Aorta (tissue), 5 donors: ENCODE measurements around the gene RAD51C. TPM values are rescaled to one million over a fixed set of nuclear protein-coding genes. Genes with fewer than 3 reads are reported as not detected.
"Not testable (repeated sequence)": the region's sequence is repeated elsewhere in the genome, so short reads cannot be mapped to it uniquely, and the experiment has no call there.

Experiments used
- ATAC-seq: fragments of 200-7000 bp; cut with Tn5 transposase; one replicate; pipeline ENCODE4 v1.9.1; 2022; ENCODE audit warnings: moderate library complexity; ENCODE audit not compliant: low FRiP score
- DNase-seq, 2 donors: peaks; one replicate each; pipeline ENCODE4 v3.0.0-alpha.2; 2020
- H3K27ac ChIP-seq, 2 donors: one replicate each; pipeline ENCODE4 v1.5.1; 2013; ENCODE audit warnings: low read length in 2 of 2, mild to moderate bottlenecking in 2 of 2, moderate library complexity in 2 of 2, control low read depth in 1 of 2, inconsistent platforms in 1 of 2, low read depth in 1 of 2
- H3K27me3 ChIP-seq, 2 donors: one replicate each; pipeline ENCODE4 v1.6.1; 2013; ENCODE audit warnings: control low read depth in 1 of 2, low read length in 1 of 2, mild to moderate bottlenecking in 1 of 2, moderate library complexity in 1 of 2; ENCODE audit not compliant: insufficient read depth in 2 of 2, control insufficient read depth in 1 of 2
- H3K36me3 ChIP-seq, 2 donors: one replicate each; pipeline ENCODE4 v1.6.1; 2013; ENCODE audit warnings: control low read depth in 1 of 2, low read length in 1 of 2, mild to moderate bottlenecking in 1 of 2; ENCODE audit not compliant: insufficient read depth in 2 of 2, control insufficient read depth in 1 of 2
- H3K4me1 ChIP-seq, 2 donors: one replicate each; pipeline ENCODE4 v1.6.1; 2013; ENCODE audit warnings: low read length in 2 of 2, control low read depth in 1 of 2, mild to moderate bottlenecking in 1 of 2, moderate library complexity in 1 of 2; ENCODE audit not compliant: insufficient read depth in 2 of 2, control insufficient read depth in 1 of 2
- H3K4me3 ChIP-seq, 2 donors: one replicate each; pipeline ENCODE4 v1.5.1; 2013; ENCODE audit warnings: low read length in 2 of 2, control low read depth in 1 of 2, mild to moderate bottlenecking in 1 of 2
- H3K9me3 ChIP-seq: one replicate; pipeline ENCODE4 v1.6.1; 2013; ENCODE audit warnings: mild to moderate bottlenecking, low read length; ENCODE audit not compliant: control insufficient read depth
- WGBS, 2 donors: extraction: QIAGEN DNeasy Blood & Tissue Kit; methylation state at CpG; one replicate each; pipeline ENCODE4 v1.1.7; 2013; 5-methylcytosine and 5-hydroxymethylcytosine counted together
- intact Hi-C, 2 donors: fragments of 100-400 bp; cut with DNase I; formaldehyde crosslinking; loops; one replicate each; pipeline versions ENCODE4 v1.14.2 to v1.15.0; 2022
- polyA plus RNA-seq, 2 donors: library from polyadenylated mRNA; stranded (reverse); fragments of 200-250 nt; gene quantifications; one replicate each; pipeline ENCODE4 v1.2.3, GENCODE V29; 2013
- total RNA-seq, 2 donors: library from RNA; stranded (reverse); fragmentation: NEBNext Ultra II Directional; extraction: Animal tissue kit (Norgen Biotek cat#: 25700); gene quantifications; one replicate each; pipeline ENCODE4 v1.2.1, GENCODE V29; 2021
- donor health status: healthy with polysubstance abuse.
- donor health status: Bipolar disorder and iron deficiency.
- donor health status: DM: no; HTN: no; CAD: no.
- donor health status: DM: no; HTN: no; CAD: no.
- donor health status: DM: yes; HTN: yes; CAD: no.

Gene RAD51C
- total and polyA plus RNA-seq, 4 donors: 20.0 to 37.6 (median 23.0) TPM

GRCh38 chr17:58747674-58748073 lies 55.3 kb downstream of the RAD51C start:
- no peaks in the 10 kb centered on the region for H3K27me3 ChIP-seq
- no peak overlapping the region for H3K27ac ChIP-seq
- WGBS, 2 donors: 86 to 94% methylated on average over 1 of the region's 1 CpG
- DNase-seq (no peak), ATAC-seq (no peak)
- H3K4me1 ChIP-seq: no peaks in the 10 kb centered on the region
- intact Hi-C loops: no loop called here
- H3K36me3 ChIP-seq: no peaks in the 10 kb centered on the region
- H3K4me3 ChIP-seq: no peak overlapping the region
- no peaks in the 10 kb centered on the region for H3K9me3 ChIP-seq

GRCh38 chr17:58749627-58750026 lies 57.2 kb downstream of the RAD51C start:
- DNase-seq, H3K9me3 ChIP-seq, H3K27ac ChIP-seq, ATAC-seq, intact Hi-C loops, H3K27me3 ChIP-seq, H3K36me3 ChIP-seq, H3K4me3 ChIP-seq, H3K4me1 ChIP-seq: not testable (repeated sequence)

- Histone ChIP-seq H3K9me3 (no peaks in the 10 kb centered on the region), H3K27me3 (no peaks in the 10 kb centered on the region), H3K4me1 (no peaks in the 10 kb centered on the region), H3K4me3 (no peak overlapping the region), H3K27ac (no peak overlapping the region), H3K36me3 (no peaks in the 10 kb centered on the region)
- WGBS, 2 donors: 47 to 52% methylated on average over 2 of the region's 2 CpGs
- DNase-seq (no peak), ATAC-seq (no peak)
- intact Hi-C loops: no loop called here
Observed at GRCh38 chr17:58753026-58753425, 60.6 kb downstream of the RAD51C start.

DNA sequence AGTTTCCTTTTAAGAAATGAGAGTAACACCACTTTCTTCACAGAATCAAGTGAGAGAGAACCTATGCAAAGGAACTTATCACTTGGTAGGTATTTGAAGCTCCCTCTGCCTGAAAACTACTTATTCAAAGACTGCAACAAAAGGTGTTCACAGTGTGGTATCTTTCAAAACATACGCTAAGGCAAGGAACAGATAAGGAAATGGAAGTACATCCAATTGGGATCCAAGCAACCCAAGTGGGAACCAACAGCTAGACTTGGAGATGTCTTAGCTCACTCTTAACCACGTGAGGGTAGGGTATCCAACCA lies 62.8 kb downstream of the RAD51C start:
- Histone ChIP-seq H3K27ac (no peak overlapping the region), H3K4me3 (no peak overlapping the region), H3K36me3 (no peaks in the 10 kb centered on the region), H3K27me3 (no peaks in the 10 kb centered on the region), H3K4me1 (no peaks in the 10 kb centered on the region), H3K9me3 (no peaks in the 10 kb centered on the region)
- intact Hi-C loops: no loop called here
- 26 to 28% methylated on average over 2 of the region's 2 CpGs for WGBS, 2 donors
- DNase-seq (no peak), ATAC-seq (no peak)

DNA sequence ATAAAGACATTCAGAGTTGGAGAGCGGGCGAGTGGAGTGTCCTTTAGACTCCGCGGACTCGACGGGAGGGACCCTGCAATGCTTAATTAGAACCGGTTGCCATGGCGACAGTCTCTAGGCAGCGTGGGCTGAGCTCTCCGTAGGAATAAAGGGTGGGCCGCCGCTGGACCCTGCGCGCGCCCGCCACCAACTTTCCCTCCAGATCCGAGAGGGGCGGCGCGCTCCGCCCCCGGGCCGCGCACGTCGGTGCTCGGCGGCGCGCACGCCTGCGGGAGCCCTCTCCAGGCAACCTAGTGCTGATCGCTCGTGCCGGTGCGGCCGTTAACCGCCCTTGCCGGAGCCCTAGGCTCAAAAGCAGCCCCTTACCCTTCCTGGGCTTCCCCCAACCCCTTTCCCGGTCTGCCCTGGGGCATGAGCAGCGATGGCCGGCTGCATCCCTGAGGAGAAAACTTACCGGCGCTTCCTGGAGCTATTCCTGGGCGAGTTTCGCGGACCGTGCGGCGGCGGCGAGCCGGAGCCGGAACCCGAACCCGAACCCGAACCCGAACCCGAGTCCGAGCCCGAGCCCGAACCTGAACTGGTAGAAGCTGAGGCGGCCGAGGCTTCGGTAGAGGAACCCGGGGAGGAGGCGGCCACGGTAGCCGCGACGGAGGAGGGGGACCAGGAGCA lies 63.3 kb downstream of the RAD51C start, which contains the start of gene PPM1E:
TSS of gene PPM1E (plus strand) at position 278 of the 669 bp plus-strand sequence.
- ATAC-seq (peak; percentile 78), DNase-seq (peak; percentile 50 to 79)
- Histone ChIP-seq H3K27ac (no peak within 1 kb of the TSS), H3K36me3 (no peaks in the 10 kb centered on the region), H3K4me1 (no peaks in the 10 kb centered on the region), H3K9me3 (no peaks in the 10 kb centered on the region), H3K27me3 (no peaks in the 10 kb centered on the region), H3K4me3 (peak within 1 kb of the TSS; percentile 5 to 23)
- intact Hi-C loops: no loop called here
- WGBS, 2 donors: 0 to 2% methylated on average over 45 to 71 of the region's 71 CpGs

DNA sequence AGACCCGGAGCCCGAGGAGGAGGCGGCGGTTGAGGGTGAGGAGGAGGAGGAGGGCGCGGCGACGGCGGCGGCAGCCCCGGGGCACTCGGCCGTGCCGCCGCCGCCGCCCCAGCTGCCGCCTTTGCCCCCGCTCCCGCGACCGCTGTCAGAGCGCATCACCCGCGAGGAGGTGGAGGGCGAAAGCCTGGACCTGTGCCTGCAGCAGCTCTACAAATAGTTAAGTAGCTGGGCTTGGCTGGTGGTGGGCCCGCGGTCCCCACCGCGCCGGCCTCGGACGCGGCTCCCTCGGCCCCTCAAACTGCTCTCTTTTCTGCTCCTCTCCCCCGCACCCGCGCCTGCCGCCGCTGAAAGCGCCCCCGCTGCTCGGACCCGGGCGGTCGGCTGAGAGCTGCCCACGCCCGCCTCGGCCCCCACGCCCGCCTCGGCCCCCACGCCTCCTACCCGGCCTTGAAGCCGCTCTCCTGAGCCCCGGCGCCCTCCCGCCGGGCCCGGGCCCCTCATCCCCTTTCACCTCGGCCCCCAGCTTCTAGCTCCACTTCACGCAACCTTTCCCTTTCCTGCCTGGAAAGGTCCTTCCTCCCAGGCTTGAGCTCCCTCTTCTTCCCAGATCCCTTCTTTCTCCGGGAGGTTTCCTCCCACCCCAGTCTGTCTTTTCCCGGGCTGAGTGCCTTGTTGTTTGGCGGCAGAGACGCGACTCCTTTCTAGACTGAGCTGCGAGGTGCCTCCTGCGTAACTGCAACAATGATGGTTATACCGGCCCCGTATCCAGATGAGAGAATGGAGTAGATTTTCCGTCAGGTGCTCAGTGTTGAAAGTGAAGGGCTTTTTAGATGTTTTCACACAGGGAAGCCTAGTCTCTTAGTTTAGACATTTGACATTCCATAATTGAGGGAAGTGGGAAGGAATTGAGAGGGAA lies 64.1 kb downstream of the RAD51C start:
- WGBS, 2 donors: 1 to 2% methylated on average over 36 to 72 of the region's 72 CpGs
- intact Hi-C loops: no loop called here
- H3K36me3 ChIP-seq: no peaks in the 10 kb centered on the region
- ATAC-seq (peak; percentile 36), DNase-seq (no peak)
- peak overlapping the region; percentile 5 to 23 for H3K4me3 ChIP-seq
- no peaks in the 10 kb centered on the region for H3K4me1 ChIP-seq
- peaks cover 0 to 3% of the 10 kb centered on the region in 2 donors for H3K27me3 ChIP-seq
- H3K9me3 ChIP-seq: no peaks in the 10 kb centered on the region
- no peak overlapping the region for H3K27ac ChIP-seq

DNA sequence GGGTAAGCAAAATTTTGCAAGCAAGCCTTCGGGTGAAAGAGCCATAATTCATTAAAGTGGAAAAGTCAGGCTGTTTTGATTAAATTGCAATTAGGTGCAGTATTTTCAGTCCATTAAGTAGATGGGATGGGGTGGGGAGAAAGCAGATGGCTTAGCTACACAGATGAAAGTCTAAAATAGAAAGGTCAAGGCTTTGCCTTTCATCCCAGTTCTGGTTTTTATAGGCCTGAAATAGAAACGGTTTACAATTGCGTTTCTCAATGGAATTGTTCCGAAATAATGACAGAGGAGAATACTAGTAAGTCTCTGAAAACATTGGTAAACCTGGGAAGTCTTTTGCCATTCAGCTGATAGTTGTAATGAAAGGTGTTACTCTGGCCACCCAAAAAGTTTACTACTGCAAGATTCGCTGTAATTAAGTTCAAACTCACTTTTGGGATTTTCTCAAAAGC lies 64.8 kb downstream of the RAD51C start:
- no peak overlapping the region for H3K27ac ChIP-seq
- no peak overlapping the region for H3K4me3 ChIP-seq
- no peaks in the 10 kb centered on the region for H3K4me1 ChIP-seq
- WGBS, 2 donors: 52% methylated on average over 5 of the region's 5 CpGs
- DNase-seq (no peak), ATAC-seq (no peak)
- H3K36me3 ChIP-seq: no peaks in the 10 kb centered on the region
- H3K9me3 ChIP-seq: no peaks in the 10 kb centered on the region
- peaks cover 0 to 3% of the 10 kb centered on the region in 2 donors for H3K27me3 ChIP-seq
- intact Hi-C loops: no loop called here

- Histone ChIP-seq H3K9me3 (no peaks in the 10 kb centered on the region), H3K27ac (no peak overlapping the region), H3K27me3 (peaks cover 0 to 3% of the 10 kb centered on the region in 2 donors), H3K36me3 (no peaks in the 10 kb centered on the region), H3K4me1 (no peaks in the 10 kb centered on the region), H3K4me3 (no peak overlapping the region)
- ATAC-seq (no peak), DNase-seq (no peak)
- intact Hi-C loops: no loop called here
- 87 to 89% methylated on average over 8 of the region's 8 CpGs for WGBS, 2 donors
Observed at GRCh38 chr17:58758890-58759289, 66.5 kb downstream of the RAD51C start.

GRCh38 chr17:58759522-58759921 lies 67.1 kb downstream of the RAD51C start:
- H3K4me3 ChIP-seq: no peak overlapping the region
- ATAC-seq: no peak
- H3K27me3 ChIP-seq: peaks cover 0 to 3% of the 10 kb centered on the region in 2 donors
- intact Hi-C loops: no loop called here
- DNase-seq: no peak
- H3K9me3 ChIP-seq: no peaks in the 10 kb centered on the region
- no peaks in the 10 kb centered on the region for H3K4me1 ChIP-seq
- H3K36me3 ChIP-seq: no peaks in the 10 kb centered on the region
- H3K27ac ChIP-seq: no peak overlapping the region
- 47 to 68% methylated on average over 2 of the region's 2 CpGs for WGBS, 2 donors
